Non-pigmented ciliary epithelial cell (primary cell): ENCODE measurements around the gene EIF4G2.

Experiments
- DNase-seq: peaks from one replicate; pipeline ENCODE4 v3.0.0-alpha.2; 2010; ENCODE audit warnings: low read depth

Gene EIF4G2

DNA sequence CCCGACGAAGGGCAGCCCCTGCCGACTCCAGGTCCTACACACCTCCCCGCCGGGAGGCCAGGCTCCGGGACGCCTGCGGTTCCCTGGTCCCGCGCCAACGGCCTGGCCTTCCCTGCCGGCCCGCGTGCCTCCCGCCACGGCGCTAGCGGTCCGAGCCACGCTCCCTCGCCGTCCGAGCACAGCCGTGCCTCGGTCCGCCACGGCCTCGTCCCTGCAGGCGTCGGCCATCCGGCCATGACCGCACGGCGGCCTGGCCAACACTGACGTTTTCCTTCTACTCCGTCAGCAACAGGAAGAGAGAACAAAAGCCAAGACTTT is 532 bp downstream of the EIF4G2 start:
- DNase-seq, result no peak

DNA sequence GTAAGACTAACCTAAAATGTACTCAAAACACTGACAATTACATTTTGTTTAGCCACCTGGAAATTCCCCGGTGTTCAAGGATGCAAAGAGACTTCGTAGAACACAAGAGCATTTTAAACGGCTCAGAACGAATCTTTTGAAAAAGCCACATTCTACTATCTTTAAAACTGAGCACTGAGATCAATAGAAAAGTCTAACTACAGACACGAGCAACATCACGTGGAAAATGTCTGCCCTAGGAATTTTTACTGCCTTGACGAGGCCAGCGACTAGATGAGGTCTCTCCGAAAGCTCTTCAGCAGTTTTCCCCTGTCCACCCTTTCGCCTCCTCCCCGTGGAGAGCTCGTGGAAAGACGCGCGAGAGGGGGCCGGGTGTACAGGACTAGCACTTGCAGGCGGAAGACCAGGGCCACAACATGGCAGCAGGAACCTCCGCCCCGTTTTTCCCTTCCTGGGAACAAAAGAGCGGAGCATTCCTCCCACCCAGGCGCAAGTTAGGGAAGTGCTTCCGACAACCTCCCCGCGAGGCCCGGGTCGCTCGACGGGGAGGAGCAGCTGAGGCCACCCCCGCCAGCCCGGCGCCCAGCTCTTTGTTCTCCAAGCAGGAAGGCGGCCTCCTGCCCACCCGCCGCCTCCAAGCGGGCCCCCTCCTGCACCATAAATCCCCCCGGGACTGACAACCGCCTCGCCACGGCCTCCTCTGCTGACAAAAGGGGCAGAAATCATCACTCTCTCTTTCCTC is 1.1 kb downstream of the EIF4G2 start:
- no peak for DNase-seq

DNA sequence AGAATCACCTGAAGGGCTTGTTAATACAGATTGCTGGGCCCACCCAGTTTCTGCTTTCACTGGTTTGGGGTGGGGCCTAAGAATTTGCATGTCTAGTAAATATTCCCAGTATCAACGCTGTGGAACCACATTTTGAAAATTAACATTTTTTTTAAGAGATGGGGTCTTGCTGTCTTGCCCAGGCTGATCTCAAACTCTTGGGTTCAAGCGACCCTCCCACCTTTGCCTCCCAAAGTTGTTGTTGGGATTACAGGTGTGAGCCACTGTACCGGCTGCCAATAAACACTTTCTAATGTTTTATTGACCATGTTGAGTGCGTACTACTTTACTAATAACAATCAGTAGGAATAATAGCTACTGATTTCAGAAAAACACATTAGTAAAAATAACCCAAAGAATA is 2.5 kb downstream of the EIF4G2 start:
- no peak for DNase-seq

DNA sequence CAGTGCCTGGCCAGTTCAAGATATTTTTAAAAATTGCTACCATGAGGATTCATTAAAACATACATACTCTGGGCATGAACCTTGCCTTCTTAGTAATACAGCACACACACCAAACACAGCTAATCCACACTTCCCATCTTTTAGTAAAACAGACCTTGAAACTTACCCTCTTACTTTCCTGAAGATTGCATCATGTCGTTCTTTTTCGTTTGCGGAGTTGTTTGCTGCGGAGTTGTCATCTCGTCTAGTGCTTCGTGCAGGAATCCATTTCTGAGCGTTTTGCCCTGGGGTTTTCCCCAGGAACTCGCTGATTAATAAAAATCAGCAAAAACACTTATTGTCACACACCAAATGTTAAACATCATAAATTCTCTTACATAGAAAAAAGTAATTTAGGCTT is 3.0 kb downstream of the EIF4G2 start:
- no peak for DNase-seq

DNA sequence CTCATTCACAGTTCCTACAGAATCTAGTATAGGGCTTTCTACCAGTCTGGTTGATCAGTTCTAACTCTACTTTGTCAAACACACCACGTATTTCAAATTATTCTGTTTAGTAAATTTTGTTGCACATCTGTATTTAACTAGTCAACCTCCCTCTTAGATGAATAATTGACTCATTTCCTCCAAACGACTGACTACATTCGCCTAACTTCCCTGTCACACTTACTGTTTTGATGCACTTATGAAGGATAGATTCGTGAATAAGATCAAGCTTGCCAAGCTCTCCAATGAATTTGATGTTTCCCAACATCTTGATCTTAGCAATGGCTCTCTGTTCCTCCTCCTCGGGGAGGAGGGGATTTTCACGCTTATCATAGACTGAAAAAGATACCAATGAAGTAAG is 5.0 kb downstream of the EIF4G2 start:
- no peak for DNase-seq

DNA sequence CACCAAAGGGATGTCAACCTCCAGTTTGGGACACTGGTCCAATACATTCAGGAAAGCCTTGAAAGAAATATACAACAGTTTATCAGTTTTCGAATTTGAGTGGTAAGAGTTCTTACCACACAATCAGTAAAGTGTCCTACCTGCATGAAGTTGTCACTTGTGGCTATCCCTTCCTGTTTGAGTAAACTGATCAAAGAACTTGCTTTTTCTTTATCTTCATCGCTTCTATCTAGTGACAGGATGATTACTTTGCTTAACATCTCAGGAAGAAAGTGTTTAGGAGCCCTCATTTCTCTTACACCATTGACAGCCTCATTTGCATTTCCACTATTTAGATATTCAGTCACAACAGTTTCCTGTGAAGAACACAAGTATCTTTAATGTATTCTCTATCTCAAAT is 8.4 kb downstream of the EIF4G2 start:
- DNase-seq, result no peak

DNA sequence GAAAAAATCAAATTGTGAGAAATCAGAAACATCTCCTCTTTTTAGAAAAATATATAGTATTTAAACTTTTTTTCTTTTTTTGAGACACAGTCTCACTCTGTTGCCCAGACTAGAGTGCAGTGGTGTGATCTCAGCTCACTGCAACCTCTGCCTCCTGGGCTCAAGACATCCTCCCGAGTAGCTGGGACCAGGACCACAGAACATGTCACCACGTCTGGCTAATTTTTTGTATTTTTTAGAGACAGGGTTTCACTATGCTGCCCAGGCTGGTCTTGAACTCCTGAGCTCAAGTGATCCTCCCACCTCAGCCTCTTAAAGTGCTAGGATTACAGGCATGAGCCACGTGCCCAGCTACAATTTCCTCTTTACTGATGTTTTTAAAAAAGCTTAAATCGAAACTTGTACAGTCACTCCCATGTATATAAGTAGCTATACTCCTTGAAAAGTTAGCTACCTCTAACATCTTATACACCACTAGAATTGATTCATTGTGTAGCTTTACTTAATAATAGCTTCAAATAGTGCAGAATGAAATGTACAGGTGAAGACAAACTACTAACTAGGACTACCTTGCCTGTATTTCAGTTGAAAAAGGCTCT is 10.3 kb downstream of the EIF4G2 start:
- DNase-seq, result no peak

DNA sequence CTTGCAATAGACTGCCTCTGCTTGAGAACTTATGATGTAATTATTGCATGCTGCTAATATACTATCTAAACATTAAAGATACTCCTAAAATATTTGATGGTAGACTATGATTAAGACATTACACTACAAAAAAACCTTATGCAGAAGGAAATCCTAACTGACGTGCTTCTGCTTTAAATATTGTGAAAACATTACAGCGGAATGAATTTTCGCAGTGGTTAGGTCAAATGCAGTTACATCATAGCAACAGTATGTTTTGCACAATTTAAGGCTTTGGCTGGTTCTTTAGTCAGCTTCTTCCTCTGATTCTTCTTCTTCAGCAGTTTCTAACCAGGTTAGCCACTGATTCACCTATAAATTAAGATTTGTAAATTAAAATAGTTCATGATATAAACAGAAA is 11.2 kb downstream of the EIF4G2 start:
- DNase-seq, result no peak

DNA sequence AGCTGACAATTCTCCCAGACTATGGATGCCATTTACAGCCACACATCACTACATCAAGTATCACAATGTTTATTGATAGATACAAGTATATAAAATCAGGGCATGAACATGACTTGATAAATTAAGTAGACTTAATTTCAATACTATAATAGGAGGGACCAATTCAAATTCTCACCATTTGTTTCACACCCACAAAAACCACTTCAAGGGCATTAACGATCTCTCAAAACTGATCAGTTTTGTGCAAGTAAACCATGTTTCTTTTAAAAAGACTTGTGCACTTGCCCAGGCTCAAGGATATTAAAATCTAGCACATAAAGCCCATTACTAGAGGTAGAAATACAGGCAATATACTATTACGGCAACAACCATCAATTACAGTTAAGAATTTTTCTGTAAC is 11.7 kb downstream of the EIF4G2 start:
- no peak for DNase-seq

DNA sequence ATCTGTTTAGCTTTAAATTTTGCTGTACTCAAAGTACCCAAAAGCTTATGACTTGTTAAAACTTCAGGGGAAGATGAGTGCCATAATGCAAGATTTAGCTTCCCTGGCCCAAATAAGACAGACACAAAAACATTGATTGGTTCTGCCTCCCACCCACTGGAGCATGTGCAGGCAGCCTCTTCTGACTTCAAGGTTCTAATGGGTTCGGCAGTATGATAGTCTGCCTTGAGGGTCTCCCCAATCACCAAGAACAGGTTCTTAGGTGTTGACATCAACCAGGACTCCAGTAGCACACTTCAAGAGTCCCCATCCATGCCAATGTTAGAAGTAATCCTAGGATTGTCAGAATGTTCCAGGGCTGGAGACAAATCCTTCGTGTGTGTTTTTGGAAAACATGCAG is 12.5 kb downstream of the EIF4G2 start:
- no peak for DNase-seq

DNA sequence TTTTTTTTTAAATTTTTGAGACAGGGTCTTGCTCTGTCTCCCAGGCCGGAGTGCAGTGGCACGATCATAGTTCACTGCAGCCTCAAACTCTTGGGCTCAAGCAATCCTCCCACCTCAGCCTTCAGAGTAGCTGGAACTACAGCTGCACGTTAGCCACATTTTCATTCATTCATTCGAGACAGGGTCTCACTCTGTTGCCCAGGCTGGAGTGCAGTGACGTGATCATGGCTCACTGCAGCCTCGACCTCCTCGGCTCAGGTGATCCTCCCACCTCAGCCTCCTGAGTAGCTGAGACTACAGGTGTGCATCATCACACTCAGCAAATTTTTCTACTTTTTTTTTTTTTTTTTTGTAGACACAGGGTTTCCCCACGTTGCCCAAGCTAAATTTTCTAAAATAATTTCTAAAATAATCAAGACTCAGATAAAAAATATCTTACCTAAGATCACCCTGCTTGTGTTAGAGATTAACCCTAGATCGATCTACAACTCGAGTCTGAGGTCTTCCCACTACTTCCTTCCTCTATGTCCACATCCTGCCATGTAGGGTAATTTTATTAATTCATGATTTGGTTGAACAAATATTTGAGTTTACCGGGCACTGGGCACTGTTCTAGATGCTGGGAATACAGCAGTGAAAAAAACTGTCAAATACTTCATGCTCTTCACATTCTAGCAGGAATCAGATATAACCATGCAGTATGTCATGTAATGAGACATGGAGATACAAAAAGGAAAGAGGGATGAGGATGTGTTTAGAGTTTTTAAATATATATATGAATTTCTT is 15.1 kb downstream of the EIF4G2 start:
- no peak for DNase-seq

DNA sequence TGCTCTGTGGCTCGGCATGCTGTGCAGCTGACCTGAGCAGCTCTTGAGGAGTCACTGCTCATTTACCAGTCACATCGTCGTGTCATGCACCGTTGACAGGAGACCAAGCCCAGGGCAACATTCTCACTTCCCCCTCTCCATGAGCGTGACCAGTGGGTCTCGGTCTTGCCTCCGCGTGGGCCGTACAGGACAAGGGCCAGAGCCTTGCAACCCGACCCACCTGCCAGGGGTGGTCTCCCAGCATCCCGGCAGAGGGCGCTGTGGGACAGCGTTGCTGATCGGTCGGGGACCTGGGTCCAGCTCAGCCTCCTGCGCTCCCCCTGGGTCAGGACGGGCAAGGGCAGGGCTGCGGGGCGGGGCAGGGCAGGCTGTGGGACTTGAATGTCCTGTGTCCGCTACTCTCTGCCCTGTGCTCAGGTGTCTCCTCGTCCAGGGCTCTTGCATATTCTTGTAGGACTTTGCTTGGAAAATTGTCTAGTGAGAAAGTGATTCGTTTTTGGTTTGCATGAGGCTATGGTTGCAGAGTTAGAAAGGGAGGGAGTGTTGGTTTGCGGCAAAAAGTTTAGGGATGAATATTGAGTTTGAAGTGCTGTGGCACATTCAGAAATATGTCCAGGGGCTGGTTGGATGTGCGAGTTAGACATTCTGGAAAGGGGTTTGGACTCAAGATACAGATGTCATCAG is 16.2 kb downstream of the EIF4G2 start:
- no peak for DNase-seq

DNA sequence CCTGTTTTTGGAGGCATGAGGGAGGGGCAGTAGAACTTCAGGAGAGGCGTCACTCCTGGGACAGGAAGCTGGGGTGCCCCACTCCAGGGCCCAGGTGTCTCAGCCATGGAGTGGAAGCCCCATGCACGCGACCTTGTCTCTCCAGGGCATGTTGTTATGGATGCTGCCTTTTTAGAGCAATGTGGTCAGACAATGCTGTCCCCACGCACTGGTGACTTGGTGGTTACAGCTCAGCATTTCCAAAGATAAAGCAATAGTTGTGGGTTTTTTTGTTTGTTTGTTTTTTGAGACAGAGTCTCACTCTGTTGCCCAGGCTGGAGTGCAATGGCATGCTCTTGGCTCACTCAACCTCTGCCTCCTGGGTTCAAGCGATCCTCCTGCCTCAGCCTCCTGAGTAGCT is 22.3 kb downstream of the EIF4G2 start:
- no peak for DNase-seq

DNA sequence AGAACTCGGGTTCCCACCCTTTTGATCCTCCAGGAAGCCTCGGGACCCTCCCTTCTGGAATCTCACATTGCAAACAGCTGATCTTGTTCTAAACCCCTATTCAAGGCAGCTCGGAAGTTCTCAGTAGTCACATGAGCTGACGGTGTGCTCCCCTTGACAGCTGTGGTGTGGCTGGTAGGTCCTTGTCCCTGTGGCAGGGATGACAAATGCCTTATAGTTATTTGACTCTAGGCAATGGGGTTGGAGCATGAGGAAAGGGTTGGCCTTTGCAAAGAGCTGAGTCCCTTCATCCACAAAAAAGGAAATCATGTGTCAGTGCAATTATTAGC is 23.6 kb downstream of the EIF4G2 start:
- DNase-seq, result no peak

DNA sequence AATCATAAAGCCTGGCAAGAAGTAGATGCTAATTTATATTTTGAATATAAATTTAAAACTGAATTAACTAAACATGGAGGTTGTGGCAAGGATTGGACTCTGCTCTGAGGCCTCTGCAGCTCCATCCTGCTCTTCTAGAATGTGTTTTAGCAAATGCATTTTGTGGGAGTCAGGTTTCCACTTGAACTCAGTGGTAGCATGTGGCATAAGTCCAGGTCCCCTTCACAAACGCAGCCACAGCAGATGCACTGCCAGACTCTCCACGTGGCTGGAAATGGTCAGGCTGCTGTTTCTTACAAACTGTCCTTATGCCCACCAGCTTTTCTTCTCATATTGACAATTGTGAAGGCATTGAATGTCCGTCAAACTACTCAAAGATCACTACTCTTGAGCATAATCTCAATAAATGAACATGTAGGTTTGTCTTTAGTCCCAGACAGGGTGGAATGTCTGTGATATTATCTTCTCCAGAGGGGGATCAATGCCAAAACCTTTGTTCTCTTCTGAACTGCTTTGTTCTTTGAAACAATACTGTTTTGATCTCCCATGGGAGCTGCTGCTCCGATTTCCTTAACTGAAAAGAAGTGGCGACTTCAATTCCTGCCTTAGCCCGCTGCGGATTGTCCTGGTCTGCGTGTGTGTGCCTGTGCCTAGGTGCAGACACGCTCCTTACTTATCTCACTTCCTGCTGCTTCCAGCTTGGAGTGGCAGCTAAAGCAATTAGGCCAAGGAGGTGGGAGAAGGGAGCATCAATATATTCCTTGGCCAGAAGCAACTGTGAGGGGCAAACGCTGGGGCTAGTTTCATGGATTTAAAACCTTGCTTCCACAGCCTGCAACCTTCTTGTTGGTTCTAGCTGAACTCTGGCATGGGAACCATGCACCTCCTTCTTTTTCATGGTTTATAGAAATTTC is 24.2 kb downstream of the EIF4G2 start:
- DNase-seq, result no peak

DNA sequence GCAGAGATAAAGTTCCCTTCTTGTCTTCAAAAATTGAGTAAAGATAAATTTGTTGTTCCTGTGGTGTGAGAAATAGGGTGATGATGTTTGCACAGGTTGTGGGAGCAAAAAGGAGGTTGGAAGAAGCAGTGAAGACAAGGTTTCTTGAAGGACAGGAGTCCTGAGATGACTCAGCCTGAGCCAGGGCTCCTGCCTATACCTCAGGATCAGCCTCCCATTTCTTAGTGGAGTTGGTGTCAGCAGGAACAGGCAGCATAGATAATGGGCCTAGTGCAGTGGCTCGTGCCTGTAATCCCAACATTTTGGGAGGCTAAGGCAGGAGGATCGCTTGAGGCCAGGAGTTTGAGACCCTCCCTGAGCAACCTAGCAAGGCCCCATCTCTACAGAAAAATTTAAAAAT is 28.7 kb downstream of the EIF4G2 start:
- DNase-seq, result no peak

DNA sequence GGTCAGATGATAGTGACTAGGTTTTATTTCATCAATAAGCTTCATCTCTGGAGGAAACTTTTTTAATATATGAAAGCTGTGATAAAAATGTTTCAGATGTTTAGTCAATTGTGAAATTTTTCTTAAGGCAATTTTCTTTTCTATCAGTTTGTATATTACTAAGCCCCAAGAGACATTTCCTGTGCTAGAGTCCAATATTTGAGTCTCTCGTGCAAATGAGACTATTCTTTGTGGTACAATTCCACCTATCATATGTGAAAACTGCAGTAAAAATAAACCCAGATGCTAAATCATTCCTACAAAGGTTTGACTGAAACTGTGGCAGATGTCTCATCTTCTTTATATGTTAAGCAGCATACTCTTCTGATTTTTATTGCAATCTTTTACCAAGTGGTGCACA is 29.6 kb downstream of the EIF4G2 start:
- no peak for DNase-seq

DNA sequence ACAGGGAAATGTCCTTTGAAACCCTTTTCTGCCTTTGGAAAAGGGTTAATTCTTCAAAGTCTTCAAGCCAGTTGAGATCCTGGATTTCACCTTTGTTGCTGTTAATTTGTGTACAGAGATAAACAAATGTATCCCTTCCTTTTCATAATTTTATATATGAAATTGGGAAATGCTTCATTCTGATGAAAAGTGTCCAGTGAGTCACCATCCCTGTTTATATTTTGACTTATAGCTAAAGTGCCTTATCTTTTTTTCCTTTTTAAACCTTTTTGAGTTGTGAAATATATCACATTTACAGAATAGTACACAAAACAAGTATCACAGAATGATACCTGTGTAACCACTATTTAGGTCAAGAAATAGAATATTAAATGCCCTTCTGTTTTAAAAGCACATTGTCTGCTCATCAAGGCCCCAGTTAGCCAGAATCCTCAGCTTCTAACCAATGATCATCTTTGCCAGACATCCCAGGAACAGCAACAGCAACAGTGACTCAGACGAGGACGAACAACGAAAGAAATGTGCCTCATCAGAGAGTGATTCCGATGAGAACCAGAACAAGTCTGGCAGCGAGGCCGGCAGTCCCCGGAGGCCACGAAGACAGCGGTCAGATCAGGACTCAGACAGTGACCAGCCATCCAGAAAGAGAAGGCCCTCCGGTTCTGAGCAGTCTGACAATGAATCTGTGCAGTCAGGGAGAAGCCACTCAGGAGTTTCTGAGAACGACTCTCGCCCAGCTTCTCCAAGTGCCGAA is 30.3 kb downstream of the EIF4G2 start:
- DNase-seq, result peak; percentile 78

DNA sequence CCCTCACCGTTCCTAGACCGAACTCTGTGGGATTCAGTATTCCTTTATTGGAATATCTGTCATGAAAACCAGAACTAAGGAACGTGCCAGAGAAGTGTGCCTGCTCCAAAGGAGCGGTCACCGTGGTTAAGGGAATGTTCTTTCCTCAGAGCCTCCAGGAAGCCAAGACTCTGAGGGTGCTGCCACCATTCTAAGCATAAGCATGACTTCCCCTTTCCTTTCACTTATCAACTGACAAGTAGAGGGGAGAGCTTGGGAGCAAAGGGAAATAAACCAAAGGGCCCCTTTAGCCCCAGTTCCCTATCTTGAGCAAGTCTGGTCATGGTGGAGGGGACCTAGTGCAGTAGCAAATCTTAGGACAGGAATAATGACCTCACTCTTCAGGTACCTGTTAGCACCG is 30.9 kb downstream of the EIF4G2 start:
- DNase-seq, result no peak

DNA sequence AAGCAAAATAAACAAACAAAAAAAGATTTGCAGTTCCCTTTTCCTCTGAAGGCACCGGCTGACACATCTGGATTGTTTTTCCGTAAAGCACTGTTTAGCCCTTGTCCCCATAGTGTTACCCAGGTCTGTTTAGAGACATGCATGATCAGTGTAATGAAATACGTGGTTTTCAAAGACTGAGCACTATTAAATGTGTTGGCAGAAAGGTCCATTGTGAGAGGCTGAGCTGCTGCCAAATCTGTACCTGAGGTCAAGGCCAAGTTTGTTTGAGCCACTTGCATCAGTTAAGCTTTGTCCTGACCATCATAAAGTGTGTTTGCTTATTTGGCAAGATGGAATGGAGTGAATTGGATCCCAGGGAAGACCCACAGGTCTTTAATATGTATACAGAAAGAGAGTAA is 31.3 kb downstream of the EIF4G2 start:
- no peak for DNase-seq

DNA sequence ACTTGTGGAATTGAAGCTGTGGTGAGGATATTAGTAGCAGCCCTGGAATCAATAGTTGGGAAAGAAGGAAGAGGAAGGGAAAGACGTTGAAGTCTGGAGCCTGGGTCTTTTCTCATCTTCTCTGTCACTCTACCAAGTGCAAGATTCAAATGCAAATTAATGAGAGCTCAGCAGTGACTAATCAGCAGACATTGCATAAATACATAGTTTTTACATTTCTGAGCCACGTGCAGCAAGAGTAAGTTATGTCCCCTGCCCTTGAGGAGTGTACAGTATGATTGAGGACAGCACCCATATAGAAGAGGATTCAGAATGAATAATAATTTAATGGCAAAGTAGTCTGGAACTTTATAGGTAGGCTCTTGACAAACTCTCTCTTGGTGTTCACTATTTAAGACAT is 33.9 kb downstream of the EIF4G2 start:
- no peak for DNase-seq
